Activated CD4-positive, alpha-beta T cell treated with anti-CD3 and anti-CD28 coated beads, Interleukin-2, amount 50 U/mL, for 48 hours (primary cell): Measurements from ENCODE around the gene TAT.
A peak's percentile ranks its signal among the peaks of the same experiment; 100 is the strongest.
"Not testable (repeated sequence)": the region's sequence is repeated elsewhere in the genome, so short reads cannot be mapped to it uniquely, and the experiment has no call there.

Experiments used
- DNase-seq, 2 experiments: peaks; one replicate each; pipeline ENCODE4 v3.0.0-alpha.2; 2020

The TAT gene

GRCh38 chr16:71576971-71577370 is at the start of gene TAT:
TAT (minus strand) TSS chr16:71577092; CDS start chr16:71576415, 677 bp downstream.
- DNase-seq = no peak

GRCh38 chr16:71626018-71626857 is 49.3 kb upstream of the TAT start, which contains the start of gene MARVELD3:
MARVELD3 (plus strand) TSS chr16:71626184; CDS start chr16:71626230, 46 bp downstream.
- peak; percentile 14 to 18 for DNase-seq

DNA sequence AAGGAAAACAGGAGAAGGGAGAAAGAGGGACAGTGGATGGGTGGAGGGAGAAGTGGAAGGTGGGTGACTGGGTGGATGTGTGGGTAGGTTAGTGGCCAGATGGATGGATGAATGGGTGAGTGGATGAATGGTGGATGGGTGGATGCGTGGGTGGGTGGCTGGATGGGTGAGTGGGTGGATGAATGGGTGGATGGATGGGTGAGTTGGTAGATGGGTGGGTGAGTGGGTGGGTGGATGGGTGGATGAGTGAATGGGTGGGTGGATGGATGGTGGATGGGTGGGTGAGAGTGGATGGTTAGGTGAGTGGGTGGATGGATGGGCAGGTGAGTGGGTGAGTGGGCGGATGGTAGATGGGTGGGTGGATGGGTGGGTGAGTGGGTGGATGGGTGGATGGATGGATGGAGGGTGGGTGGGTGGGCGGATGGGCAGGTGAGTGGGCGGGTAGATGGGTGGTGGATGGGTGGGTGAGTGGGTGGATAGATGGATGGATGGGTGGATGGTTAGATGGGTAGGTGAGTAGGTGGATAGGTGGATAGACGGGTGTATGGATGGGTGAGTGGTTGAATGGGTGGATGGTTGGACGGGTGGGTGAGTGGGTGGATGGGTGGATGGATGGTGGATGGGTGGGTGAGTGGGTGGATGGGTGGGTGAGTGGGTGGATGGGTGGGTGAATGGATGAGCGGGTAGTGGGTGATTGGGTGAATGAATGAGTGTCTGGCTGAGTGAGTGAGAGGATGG is 48.4 kb upstream of the TAT start:
- no peak for DNase-seq

DNA sequence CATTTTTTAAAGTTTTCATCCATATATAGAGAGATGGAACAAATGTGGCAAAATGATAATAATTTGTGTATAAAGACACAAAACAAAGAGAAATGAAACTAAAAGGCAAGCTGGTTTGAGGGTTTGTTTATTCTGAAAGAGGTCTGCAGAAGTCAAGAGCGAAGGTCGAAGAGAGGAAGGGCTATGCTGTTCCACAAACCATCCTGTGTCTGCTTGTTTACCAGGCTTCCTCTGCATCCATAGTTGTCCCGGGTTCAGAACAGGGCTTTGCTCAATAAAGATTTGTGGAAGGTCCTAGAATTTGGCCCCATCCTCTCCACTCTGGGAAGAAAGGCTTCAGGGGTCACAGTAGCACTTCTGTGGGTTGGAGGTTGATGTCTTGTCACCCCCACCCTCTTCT is 46.7 kb upstream of the TAT start:
- DNase-seq = no peak

DNA sequence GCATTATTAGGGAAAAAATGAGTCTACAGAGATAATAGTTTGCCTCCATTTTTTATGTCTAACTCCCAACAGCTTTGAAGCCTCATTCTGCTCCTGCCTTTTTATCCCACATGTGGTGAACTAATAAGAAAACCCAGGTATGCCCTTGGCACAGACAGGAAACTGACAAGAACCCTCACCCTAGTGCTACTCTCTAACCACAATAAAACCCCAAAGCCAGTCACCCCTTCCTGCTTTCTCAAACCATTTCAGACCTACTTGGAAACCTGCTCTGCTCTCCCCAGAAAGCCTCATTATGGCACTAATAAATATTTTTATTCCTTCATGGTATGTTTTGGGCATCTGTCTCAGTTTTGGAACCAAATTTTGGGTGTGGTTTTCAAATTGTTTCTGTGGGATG is 45.2 kb upstream of the TAT start:
- DNase-seq = no peak

GRCh38 chr16:71618429-71618828 is 41.5 kb upstream of the TAT start:
- no peak for DNase-seq

GRCh38 chr16:71614956-71615355 is 38.1 kb upstream of the TAT start:
- DNase-seq = not testable (repeated sequence)

GRCh38 chr16:71610936-71611871 is 34.3 kb upstream of the TAT start:
- peak; percentile 86 to 88 for DNase-seq

DNA sequence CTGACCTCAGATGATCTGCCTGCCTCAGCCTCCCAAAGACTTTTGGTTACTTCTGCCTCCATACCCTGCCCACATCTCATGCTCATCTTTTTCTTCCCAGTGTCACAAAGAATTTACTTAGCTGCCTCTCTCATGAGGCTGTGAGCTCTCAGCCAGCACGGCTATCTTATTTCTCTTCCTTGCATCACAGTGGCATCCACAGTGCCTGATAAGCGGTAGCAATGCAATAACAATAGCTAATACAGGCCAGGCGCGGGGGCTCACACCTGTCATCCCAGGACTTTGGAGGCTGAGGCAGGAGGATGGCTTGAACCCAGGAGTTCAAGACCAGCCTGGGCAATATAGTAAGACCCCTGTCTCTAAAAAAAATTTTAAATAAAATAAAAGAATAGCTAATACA is 33.6 kb upstream of the TAT start:
- DNase-seq = no peak

DNA sequence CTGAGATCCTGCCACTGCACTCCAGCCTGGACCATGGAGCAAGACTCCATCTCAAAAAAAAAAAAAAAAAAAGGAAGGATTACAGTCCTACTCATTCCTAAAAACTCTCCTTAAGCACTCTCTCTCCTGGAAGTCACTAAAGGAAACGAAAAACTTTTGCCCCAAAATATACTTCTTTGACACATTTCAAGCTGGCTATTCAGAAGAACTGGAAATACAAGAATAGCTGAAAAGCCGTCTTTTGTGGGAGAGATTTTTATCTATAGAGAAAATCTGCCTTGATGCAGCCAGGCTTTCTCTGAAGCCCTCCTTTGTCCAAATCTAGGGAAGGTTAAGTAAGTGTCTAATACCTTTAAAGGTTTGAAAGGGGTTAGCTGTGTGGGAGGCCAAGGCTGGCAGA is 32.2 kb upstream of the TAT start:
- no peak for DNase-seq

- DNase-seq = no peak
These were observed 23.9 kb upstream of the TAT start for GRCh38 chr16:71600822-71601221.

- not testable (repeated sequence) for DNase-seq
These were observed 21.5 kb upstream of the TAT start for GRCh38 chr16:71598426-71598825.

- DNase-seq = not testable (repeated sequence)
These were observed 18.5 kb upstream of the TAT start for GRCh38 chr16:71595340-71595826.

GRCh38 chr16:71594000-71594646 is 17.2 kb upstream of the TAT start:
- DNase-seq = no peak

DNA sequence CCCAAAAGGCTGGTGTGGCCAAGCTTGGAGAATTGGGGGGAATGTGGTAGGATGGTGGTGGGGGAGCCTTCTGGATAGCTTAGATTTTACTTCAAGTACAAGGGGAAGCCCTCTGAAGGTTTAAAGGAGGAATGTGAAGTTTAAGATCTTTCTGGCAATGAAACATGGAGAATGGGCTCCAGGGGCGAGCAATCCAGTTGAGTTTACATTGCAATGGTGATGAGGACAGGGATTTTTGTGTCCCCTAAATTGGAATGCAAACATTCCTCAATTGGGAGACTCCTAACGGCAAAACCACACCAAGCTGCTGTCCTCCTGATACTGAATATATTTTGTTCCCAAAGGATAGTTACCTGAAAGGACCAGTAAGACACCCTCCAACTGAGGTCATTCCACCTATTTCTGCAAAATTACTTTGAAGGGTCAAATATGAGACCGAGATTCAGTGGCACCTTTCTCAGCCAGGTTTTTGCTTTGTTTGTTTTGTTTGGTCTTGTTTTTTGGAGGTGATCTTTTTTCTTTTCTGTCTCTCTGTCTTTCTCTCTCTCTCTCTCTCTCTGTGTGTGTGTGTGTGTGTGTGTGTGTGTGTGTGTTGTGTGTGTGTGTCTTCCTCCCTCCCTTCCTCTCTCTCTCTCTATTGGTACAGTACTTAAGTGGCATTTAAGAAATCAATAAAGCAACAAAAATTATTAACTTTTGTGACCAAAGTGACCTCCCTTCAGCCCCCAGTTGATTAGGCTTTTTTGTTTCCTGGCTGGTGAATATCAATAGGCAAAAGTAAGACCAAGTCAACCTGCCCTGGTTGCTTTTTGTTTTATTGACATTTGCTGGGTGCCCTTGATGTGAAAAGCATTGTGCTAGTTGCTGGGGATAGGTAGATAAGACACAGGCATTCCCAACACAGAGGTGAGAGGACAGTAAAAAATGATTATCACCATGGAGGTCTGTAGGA is 16.4 kb upstream of the TAT start:
- no peak for DNase-seq

DNA sequence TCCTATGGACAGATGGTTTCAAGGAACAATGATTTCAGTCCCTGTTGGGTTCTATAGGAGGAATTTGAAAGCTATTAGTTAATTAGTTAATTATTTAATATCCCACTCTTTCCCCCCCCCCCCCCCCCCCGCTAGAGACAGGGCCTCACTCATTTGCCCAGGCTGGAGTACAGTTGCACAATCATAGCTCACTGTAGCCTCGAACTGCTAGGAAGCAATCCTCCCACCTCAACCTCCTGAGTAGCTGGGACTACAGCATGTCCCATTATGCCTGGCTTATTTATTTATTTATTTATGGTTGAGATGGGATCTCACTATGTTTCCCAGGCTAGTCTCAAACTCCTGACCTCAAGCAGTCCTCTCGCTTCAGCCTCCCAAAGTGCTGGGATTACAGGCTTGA is 15.0 kb upstream of the TAT start:
- DNase-seq = no peak

GRCh38 chr16:71590584-71590983 is 13.7 kb upstream of the TAT start:
- no peak for DNase-seq

- DNase-seq = not testable (repeated sequence)
These were observed 13.2 kb upstream of the TAT start for GRCh38 chr16:71590071-71590470.

- not testable (repeated sequence) for DNase-seq
These were observed 12.4 kb upstream of the TAT start for GRCh38 chr16:71589334-71589733.

GRCh38 chr16:71585318-71585703 is 8.4 kb upstream of the TAT start:
- no peak for DNase-seq
